GM13976 (cell line): ENCODE data around the gene CHN1.

Source experiments
- DNase-seq: peaks from one replicate; pipeline ENCODE4 v3.0.0; 2012; ENCODE audit warnings: low spot score
- in situ Hi-C: fragments of 300-500 bp; cut with MboI; formaldehyde crosslinking; loops from one replicate; pipeline ENCODE4 v1.12.0; 2022; ENCODE audit warnings: low sequenced_read_pairs, mixed read lengths, inconsistent platforms; ENCODE audit not compliant: unreplicated experiment
- TF ChIP-seq, protein P1 (sequence below): IDR thresholded peaks from 2 replicates; pipeline ENCODE4 v1.5.1; 2012; ENCODE audit warnings: borderline replicate concordance, mild to moderate bottlenecking; ENCODE audit not compliant: insufficient read depth; ENCODE audit errors: extremely low read depth, missing control alignments, control extremely low read depth

The CHN1 gene, protein sequence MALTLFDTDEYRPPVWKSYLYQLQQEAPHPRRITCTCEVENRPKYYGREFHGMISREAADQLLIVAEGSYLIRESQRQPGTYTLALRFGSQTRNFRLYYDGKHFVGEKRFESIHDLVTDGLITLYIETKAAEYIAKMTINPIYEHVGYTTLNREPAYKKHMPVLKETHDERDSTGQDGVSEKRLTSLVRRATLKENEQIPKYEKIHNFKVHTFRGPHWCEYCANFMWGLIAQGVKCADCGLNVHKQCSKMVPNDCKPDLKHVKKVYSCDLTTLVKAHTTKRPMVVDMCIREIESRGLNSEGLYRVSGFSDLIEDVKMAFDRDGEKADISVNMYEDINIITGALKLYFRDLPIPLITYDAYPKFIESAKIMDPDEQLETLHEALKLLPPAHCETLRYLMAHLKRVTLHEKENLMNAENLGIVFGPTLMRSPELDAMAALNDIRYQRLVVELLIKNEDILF

DNA sequence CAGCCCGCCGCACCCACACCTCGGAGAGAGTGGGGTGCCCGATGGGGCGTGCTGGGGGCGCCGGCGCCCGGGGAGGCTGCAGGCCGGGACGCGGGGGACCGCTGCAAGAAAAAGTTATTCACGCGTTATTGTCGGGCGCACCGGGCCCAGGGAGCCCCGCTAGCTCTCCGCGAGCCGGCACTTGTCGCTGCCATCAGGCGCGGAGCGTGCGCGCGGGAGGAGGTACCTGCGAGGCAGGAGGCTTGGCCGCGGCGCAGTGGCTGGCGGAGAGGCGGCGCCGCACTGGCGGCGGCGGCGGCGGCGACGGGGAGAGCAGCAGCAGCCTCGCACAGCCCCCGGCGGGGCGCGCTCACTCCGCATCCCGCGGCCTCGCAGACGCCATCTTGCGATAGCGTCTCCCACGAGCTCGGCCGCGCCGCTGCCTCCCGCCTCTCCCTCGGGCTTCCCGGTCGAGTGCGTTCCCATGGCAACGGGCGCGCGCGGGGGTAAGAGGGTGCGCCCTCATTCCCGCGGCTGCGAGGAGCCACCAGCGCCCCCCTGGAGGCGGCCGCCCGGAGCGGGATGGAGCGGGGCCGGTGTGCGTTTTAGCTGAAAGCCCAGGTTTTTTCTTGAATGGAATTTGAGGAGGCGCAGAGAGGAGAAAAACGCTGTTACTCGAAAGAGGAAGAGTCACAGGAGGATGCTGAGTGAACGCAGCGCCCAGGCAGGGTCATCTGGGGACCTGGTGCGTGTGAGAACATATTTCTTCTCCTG is at the start of gene CHN1:
CHN1 (minus strand) TSS at position 402 of the 753 bp plus-strand sequence. CDS start 469 bp downstream, outside the sequence.
- in situ Hi-C loops, result no loop called here
- TF ChIP-seq, protein P1, sequence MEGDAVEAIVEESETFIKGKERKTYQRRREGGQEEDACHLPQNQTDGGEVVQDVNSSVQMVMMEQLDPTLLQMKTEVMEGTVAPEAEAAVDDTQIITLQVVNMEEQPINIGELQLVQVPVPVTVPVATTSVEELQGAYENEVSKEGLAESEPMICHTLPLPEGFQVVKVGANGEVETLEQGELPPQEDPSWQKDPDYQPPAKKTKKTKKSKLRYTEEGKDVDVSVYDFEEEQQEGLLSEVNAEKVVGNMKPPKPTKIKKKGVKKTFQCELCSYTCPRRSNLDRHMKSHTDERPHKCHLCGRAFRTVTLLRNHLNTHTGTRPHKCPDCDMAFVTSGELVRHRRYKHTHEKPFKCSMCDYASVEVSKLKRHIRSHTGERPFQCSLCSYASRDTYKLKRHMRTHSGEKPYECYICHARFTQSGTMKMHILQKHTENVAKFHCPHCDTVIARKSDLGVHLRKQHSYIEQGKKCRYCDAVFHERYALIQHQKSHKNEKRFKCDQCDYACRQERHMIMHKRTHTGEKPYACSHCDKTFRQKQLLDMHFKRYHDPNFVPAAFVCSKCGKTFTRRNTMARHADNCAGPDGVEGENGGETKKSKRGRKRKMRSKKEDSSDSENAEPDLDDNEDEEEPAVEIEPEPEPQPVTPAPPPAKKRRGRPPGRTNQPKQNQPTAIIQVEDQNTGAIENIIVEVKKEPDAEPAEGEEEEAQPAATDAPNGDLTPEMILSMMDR, result no peak
- DNase-seq, result peak; percentile 75

GRCh38 chr2:175054340-175054739 is 49.2 kb upstream of the CHN1 start:
- peak; percentile 27 for DNase-seq
- in situ Hi-C loops, result no loop called here
- TF ChIP-seq, protein P1, result no peak

GRCh38 chr2:175049661-175050060 is 44.5 kb upstream of the CHN1 start:
- in situ Hi-C loops, result loop anchor here (25.0 kb wide), 1 partner anchor 238 kb away; no protein-coding TSS in a partner anchor
- TF ChIP-seq, protein P1, result no peak
- DNase-seq, result no peak

DNA sequence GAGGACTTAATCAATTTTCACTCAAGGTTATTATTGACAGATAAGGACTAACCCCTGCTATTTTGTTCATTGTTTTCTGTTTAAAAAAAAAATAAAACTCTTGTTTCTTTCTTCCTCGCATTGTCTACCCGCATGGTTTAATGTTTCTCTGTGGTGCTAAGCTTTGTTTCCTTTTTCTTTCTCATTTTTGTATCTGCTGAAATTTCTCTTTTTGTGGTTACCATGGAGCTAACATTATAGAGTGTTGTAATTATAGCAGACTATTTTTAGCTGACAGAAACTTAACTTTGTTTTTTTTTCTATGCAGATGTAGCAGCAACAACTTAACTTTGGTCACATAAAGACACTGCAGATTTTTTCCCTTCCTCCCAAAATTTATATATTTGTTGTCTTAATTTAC is 43.1 kb upstream of the CHN1 start:
- peak; percentile 12 for DNase-seq
- in situ Hi-C loops, result loop anchor here (25.0 kb wide), 1 partner anchor 239 kb away; no protein-coding TSS in a partner anchor
- TF ChIP-seq, protein P1, result no peak

DNA sequence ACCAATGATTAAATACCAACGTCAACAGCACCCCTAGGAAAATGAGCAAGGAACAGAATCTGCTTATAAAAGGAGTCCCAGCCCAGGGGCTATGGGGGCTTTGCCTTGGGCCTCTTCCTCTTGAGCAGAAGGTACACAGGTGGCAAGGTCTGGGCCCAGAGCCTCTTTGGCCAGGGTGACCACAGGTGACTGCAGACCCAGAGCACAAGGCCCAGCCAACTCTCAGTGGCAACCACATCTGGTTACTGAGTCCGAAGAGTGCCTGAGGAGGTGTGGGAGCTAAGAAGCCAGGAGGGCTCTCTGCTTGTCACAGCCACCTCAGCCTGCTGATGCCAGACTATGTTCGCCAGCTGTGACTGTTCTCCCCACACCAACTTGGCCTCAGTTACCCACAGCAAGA is 34.3 kb upstream of the CHN1 start:
- TF ChIP-seq, protein P1, result no peak
- in situ Hi-C loops, result loop anchor here (25.0 kb wide), 1 partner anchor 248 kb away; no protein-coding TSS in a partner anchor
- no peak for DNase-seq

DNA sequence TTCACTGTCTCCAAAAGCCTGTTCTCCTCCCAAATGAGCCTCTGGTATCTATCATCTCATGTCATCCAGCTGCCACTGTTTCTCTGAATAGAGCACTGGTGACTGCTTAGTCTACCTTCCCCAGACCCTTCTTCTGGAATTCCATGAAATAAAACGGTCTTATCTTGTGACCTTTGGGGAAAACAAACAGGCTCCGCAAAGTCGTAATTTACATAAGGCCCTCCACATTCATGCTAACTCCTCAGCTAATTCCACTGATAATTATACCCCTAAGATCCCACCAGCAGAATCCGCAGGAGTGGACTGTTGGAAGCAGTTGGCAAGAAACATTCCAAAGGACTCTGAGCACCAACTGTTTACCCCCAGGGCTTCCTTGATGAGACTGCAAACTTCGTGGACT is 33.9 kb upstream of the CHN1 start:
- TF ChIP-seq, protein P1, result no peak
- DNase-seq, result no peak
- in situ Hi-C loops, result loop anchor here (25.0 kb wide), 1 partner anchor 248 kb away; no protein-coding TSS in a partner anchor
